ENCODE measurements around the gene GDPD5.

GDPD5 gene

GRCh38 chr11:75543806-75544205 lies 18.1 kb upstream of the GDPD5 start:
- no peak for TF ChIP-seq EZH2phosphoT487 (IDR thresholded peaks at IDR 0.05; ENCODE audit: borderline replicate concordance, low read length)
- TF ChIP-seq, protein P1, sequence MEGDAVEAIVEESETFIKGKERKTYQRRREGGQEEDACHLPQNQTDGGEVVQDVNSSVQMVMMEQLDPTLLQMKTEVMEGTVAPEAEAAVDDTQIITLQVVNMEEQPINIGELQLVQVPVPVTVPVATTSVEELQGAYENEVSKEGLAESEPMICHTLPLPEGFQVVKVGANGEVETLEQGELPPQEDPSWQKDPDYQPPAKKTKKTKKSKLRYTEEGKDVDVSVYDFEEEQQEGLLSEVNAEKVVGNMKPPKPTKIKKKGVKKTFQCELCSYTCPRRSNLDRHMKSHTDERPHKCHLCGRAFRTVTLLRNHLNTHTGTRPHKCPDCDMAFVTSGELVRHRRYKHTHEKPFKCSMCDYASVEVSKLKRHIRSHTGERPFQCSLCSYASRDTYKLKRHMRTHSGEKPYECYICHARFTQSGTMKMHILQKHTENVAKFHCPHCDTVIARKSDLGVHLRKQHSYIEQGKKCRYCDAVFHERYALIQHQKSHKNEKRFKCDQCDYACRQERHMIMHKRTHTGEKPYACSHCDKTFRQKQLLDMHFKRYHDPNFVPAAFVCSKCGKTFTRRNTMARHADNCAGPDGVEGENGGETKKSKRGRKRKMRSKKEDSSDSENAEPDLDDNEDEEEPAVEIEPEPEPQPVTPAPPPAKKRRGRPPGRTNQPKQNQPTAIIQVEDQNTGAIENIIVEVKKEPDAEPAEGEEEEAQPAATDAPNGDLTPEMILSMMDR (IDR thresholded peaks at IDR 0.05; ENCODE audit: low read depth, low read length, poor library complexity, severe bottlenecking) = no peak
- Histone ChIP-seq H3K4me1 (ENCODE audit: control insufficient read depth, low read length) (peaks cover 2% of the 10 kb centered on the region; the same call in 1 of the 2 replicates), H3K9me2 (replicated peaks; ENCODE audit: control insufficient read depth, low read length) (no peaks in the 10 kb centered on the region)

DNA sequence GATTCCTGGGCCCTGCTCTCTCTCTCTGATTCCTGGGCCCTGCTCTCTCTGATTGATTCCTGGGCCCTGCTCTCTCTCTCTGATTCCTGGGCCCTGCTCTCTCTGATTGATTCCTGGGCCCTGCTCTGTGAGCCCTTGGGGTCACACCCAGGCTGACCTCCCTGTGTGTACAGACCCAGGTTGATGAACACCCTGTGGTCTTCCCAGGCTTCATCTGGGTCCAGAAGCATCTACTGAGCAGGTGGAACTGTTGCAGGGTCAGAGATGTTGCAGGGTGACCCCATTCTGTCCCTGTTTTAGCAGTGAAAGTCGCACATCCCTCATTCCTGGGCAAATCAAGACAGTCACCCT lies 16.3 kb upstream of the GDPD5 start:
- Histone ChIP-seq H3F3A (ENCODE audit: control insufficient read depth, insufficient read depth) (no peaks in the 10 kb centered on the region), H3K27me3 (ENCODE audit: control insufficient read depth, low read length) (peaks cover 7% of the 10 kb centered on the region), H3K9me3 (ENCODE audit: control insufficient read depth, insufficient read depth, low read length) (no peaks in the 10 kb centered on the region), H3K4me1 (ENCODE audit: control insufficient read depth, low read length) (peaks cover 7% of the 10 kb centered on the region), H3K36me3 (ENCODE audit: control insufficient read depth, low read length) (no peaks in the 10 kb centered on the region), H3K4me3 (ENCODE audit: low read length) (no peak overlapping the region), H3K9me2 (replicated peaks; ENCODE audit: control insufficient read depth, low read length) (no peaks in the 10 kb centered on the region), H3K79me2 (ENCODE audit: control insufficient read depth, low read length) (no peaks in the 10 kb centered on the region), H4K20me1 (ENCODE audit: control insufficient read depth, insufficient read depth, low read depth, low read length) (no peaks in the 10 kb centered on the region), H3K4me2 (ENCODE audit: low read length) (no peak overlapping the region), H3K27ac (ENCODE audit: low read depth, low read length) (no peak overlapping the region)
- TF ChIP-seq, protein P1 (IDR thresholded peaks at IDR 0.05; ENCODE audit: low read depth, low read length, poor library complexity, severe bottlenecking) = no peak
- no peak for TF ChIP-seq EZH2phosphoT487 (IDR thresholded peaks at IDR 0.05; ENCODE audit: borderline replicate concordance, low read length)

More at GRCh38 chr11:75543806-75544205, 18.1 kb upstream of the GDPD5 start:
- no peak overlapping the region for H3K27ac ChIP-seq (ENCODE audit: low read depth, low read length)
- H3K4me2 ChIP-seq (ENCODE audit: low read length) = no peak overlapping the region
- H3K9me3 ChIP-seq (ENCODE audit: control insufficient read depth, insufficient read depth, low read length) = no peaks in the 10 kb centered on the region
- H3K27me3 ChIP-seq (ENCODE audit: control insufficient read depth, low read length) = peaks cover 7% of the 10 kb centered on the region
- H3K36me3 ChIP-seq (ENCODE audit: control insufficient read depth, low read length) = no peaks in the 10 kb centered on the region
- no peaks in the 10 kb centered on the region for H3F3A ChIP-seq (ENCODE audit: control insufficient read depth, insufficient read depth)
- H3K4me3 ChIP-seq (ENCODE audit: low read length) = no peak overlapping the region
- no peaks in the 10 kb centered on the region for H4K20me1 ChIP-seq (ENCODE audit: control insufficient read depth, insufficient read depth, low read depth, low read length)
- H3K79me2 ChIP-seq (ENCODE audit: control insufficient read depth, low read length) = no peaks in the 10 kb centered on the region

DNA sequence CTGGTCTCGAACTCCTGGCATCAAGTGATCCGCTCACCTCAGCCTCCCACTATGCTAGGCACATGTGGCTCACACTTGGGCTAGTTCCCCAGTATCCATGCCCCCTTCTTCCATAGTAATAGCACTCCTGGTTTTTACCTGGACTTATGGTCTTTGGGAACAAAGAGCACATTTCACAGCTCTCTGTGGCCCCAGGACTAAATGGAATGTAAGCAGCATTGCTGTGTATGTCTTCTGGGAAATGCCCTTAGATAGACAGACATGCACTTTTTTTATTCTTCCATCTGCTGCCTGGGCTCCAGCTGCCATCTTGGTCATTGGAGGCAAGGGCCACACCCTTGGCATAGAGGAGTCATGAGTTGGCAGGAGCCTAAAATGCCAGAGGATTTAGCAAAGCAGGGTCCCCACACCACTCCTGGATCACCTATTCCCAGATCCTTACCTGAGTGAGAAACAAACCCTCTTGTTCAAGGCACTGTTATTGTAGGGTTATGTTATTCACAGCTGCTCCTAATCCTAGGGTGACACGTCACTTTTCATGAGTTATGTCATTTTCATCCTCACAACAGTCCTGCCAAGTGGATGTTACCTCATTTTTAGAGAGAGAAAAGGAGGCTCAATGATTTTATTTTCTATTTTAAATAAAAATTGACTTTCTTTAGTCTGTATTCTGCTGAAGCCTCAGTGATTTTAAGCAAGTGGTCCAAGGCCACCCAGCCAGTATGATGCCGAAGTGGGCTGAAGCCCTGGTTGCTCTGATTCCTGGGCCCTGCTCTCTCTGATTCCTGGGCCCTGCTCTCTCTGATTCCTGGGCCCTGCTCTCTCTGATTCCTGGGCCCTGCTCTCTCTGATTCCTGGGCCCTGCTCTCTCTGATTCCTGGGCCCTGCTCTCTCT lies 15.7 kb upstream of the GDPD5 start:
- no peak overlapping the region for H3K4me3 ChIP-seq (ENCODE audit: low read length)
- TF ChIP-seq, protein P1 (IDR thresholded peaks at IDR 0.05; ENCODE audit: low read depth, low read length, poor library complexity, severe bottlenecking) = no peak
- TF ChIP-seq EZH2phosphoT487 (IDR thresholded peaks at IDR 0.05; ENCODE audit: borderline replicate concordance, low read length) = no peak
- H3K9me2 ChIP-seq (replicated peaks; ENCODE audit: control insufficient read depth, low read length) = no peaks in the 10 kb centered on the region
- H3K27me3 ChIP-seq (ENCODE audit: control insufficient read depth, low read length) = peaks cover 12% of the 10 kb centered on the region
- no peaks in the 10 kb centered on the region for H3K36me3 ChIP-seq (ENCODE audit: control insufficient read depth, low read length)
- H3K79me2 ChIP-seq (ENCODE audit: control insufficient read depth, low read length) = no peaks in the 10 kb centered on the region
- no peak overlapping the region for H3K4me2 ChIP-seq (ENCODE audit: low read length)
- no peaks in the 10 kb centered on the region for H4K20me1 ChIP-seq (ENCODE audit: control insufficient read depth, insufficient read depth, low read depth, low read length)
- H3F3A ChIP-seq (ENCODE audit: control insufficient read depth, insufficient read depth) = no peaks in the 10 kb centered on the region
- H3K4me1 ChIP-seq (ENCODE audit: control insufficient read depth, low read length) = peaks cover 12% of the 10 kb centered on the region
- H3K27ac ChIP-seq (ENCODE audit: low read depth, low read length) = no peak overlapping the region
- H3K9me3 ChIP-seq (ENCODE audit: control insufficient read depth, insufficient read depth, low read length) = no peaks in the 10 kb centered on the region

Measured in DOHH2 (cell line).